ENCODE measurements around the gene CXCR2. TPM values are rescaled to one million over a fixed set of nuclear protein-coding genes. Genes with fewer than 3 reads are reported as not detected.

Gene CXCR2
- under 1 TPM in 3 of 4 donors, not detected in 1; 0.04 to 0.45 (median 0.07) TPM for polyA plus RNA-seq
- long read RNA-seq, donor 1: 0 reads
- long read RNA-seq, donor 2: 0 reads
- long read RNA-seq, donor 3: 0 reads
- long read RNA-seq, donor 4: 0 reads
- long read RNA-seq, donor 5: 0 reads
- long read RNA-seq, donor 6: 0 reads
- long read RNA-seq, donor 7: 0 reads
- long read RNA-seq, donor 8: 0 reads
- long read RNA-seq, donor 9: 0 reads
- long read RNA-seq, donor 10: 0 reads

DNA sequence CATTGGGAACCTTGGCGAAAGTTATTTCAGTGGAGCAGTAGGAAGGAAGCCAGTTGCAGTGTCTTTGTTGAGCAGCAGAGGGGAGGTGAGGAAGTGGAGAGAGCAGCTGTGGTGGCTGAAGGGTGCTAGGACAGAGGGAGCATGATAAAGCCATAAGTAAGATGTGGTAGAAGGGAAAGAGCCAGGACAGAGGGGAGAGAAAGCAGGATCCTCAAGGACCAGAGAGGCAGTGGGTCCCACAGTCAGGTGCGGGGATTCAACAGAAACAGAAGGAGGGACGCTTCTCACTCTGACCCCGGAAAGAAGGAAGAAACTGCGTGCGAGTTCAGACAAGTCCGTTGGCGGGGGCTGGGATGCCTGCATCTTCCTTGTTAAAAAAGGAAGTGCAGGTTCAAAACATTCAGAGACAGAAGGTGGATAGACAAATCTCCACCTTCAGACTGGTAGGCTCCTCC, at the start of gene CXCR2:
TSS of gene CXCR2 (plus strand) at position 403 of the 455 bp plus-strand sequence. CDS start 8,774 bp downstream, outside the sequence.
- 49 to 57% (median 51%) methylated on average over 8 of the region's 8 CpGs for WGBS, 3 donors
- Histone ChIP-seq H3K36me3 (ENCODE audit: control insufficient read depth in 3 of 3, insufficient read depth in 2 of 3, low read depth in 1 of 3, low read length in 3 of 3) (no peaks in the 10 kb centered on the region), H3K27ac (ENCODE audit: low read depth in 1 of 3, low read length in 2 of 3) (no peak within 1 kb of the TSS), H3K4me1 (ENCODE audit: control insufficient read depth in 3 of 3, insufficient read depth in 2 of 3, low read depth in 1 of 3, low read length in 2 of 3) (no peaks in the 10 kb centered on the region), H3K4me3 (ENCODE audit: low read depth in 1 of 3, low read length in 3 of 3) (no peak within 1 kb of the TSS), H3K9me3 (ENCODE audit: control insufficient read depth in 2 of 2, insufficient read depth in 1 of 2, low read depth in 1 of 2, low read length in 1 of 2) (peaks cover 0 to 3% of the 10 kb centered on the region in 2 donors), H3K27me3 (ENCODE audit: control insufficient read depth in 3 of 3, insufficient read depth in 3 of 3, low read length in 3 of 3) (peaks cover 0 to 6% (median 0%) of the 10 kb centered on the region in 3 donors)
- FAIRE-seq (no peak), DNase-seq (no peak)

DNA sequence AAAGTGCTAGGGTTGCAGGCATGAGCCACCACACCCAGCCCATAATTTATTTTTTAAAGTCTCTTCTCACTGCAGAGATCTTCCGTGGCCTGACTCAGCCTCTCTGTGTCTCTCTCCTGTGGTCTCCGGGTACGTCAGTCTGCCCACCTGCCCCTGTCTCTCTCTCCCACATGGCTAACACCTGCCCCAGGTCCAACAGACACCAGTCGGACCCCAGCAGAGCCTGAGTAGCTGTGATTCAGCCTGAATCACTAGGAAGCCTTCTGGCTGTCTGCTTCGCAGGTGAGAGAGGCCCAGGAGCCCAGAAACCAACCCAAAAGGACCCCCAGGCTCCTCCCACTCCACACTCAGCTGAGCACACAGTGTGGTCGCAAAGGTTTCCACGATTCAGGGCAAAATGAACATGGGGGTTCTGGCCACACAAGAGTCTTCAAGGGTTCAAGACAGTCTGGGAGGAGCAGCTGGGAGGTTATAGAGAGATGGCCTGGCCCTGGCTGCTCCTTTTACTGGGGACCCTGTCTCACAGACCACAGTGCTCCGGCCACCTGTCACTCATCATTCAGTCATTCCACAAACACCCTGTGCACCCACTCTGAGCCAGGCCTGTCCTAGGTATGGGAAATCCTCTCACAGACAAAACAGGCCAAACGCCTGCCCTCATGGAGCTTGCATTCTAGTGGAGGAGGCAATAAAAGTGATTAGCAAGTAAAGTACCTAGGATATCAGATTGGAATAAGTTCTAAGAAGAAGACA, 48.2 kb upstream of the CXCR2 start:
- Histone ChIP-seq H3K27ac (ENCODE audit: low read depth in 1 of 3, low read length in 2 of 3) (no peak overlapping the region), H3K4me3 (ENCODE audit: low read depth in 1 of 3, low read length in 3 of 3) (no peak overlapping the region), H3K9me3 (ENCODE audit: control insufficient read depth in 2 of 2, insufficient read depth in 1 of 2, low read depth in 1 of 2, low read length in 1 of 2) (no peaks in the 10 kb centered on the region), H3K4me1 (ENCODE audit: control insufficient read depth in 3 of 3, insufficient read depth in 2 of 3, low read depth in 1 of 3, low read length in 2 of 3) (no peaks in the 10 kb centered on the region), H3K36me3 (ENCODE audit: control insufficient read depth in 3 of 3, insufficient read depth in 2 of 3, low read depth in 1 of 3, low read length in 3 of 3) (no peaks in the 10 kb centered on the region), H3K27me3 (ENCODE audit: control insufficient read depth in 3 of 3, insufficient read depth in 3 of 3, low read length in 3 of 3) (peaks cover 0 to 2% (median 1%) of the 10 kb centered on the region in 3 donors)
- no peak for FAIRE-seq
- 78 to 87% (median 83%) methylated on average over 9 of the region's 9 CpGs for WGBS, 3 donors
- DNase-seq: no peak

DNA sequence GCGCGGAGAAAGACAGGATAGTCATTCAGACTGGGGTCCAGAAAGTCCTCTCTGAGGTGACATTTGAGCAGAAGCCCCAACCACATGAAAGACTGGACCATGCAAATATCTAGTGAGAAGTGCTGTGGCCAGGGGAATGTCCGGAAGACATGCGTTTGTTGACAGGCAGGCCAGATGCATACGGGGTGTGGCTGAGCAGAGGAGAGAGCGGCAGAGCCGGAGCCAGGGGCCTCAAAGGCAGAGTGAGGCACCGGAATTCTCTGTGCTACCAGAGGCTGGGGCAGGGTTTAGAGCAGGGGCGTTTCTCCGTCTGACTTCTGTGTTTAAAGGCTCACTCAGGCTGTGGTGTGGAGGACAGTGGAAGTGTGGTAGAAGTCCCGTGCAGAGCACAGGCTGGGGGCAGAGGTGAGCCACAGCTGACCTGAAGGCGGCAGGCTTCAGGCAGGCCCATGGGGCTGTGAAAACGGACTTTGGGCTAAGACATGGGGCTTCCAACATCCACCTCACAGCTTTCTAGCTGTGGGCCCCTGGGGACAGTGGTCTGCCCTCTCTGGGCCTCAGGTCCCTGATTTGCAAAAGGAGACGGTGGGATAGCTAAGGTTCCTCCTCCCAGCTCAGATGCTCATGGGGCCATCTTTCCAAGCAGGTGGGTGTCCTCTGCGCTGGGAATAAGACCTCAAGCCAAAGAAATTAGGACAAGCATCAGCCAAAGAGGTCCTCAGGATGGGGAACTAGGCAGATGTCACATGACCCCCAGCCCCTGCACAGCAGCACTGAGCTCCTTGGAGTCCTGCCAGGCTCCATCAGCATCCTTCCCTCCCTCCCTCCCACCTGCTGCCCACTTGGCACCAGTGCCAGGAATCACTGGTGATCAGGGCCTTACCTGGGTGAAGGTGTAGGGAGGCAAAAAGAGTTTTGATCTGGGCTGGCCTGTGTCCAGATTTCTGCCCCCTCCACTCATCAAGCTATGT, 45.6 kb upstream of the CXCR2 start:
- FAIRE-seq (no peak), DNase-seq (no peak)
- 54 to 55% (median 55%) methylated on average over 15 of the region's 15 CpGs for WGBS, 3 donors
- Histone ChIP-seq H3K9me3 (ENCODE audit: control insufficient read depth in 2 of 2, insufficient read depth in 1 of 2, low read depth in 1 of 2, low read length in 1 of 2) (no peaks in the 10 kb centered on the region), H3K4me3 (ENCODE audit: low read depth in 1 of 3, low read length in 3 of 3) (no peak overlapping the region), H3K36me3 (ENCODE audit: control insufficient read depth in 3 of 3, insufficient read depth in 2 of 3, low read depth in 1 of 3, low read length in 3 of 3) (no peaks in the 10 kb centered on the region), H3K27me3 (ENCODE audit: control insufficient read depth in 3 of 3, insufficient read depth in 3 of 3, low read length in 3 of 3) (peaks cover 0 to 2% (median 1%) of the 10 kb centered on the region in 3 donors), H3K27ac (ENCODE audit: low read depth in 1 of 3, low read length in 2 of 3) (no peak overlapping the region), H3K4me1 (ENCODE audit: control insufficient read depth in 3 of 3, insufficient read depth in 2 of 3, low read depth in 1 of 3, low read length in 2 of 3) (no peaks in the 10 kb centered on the region)

DNA sequence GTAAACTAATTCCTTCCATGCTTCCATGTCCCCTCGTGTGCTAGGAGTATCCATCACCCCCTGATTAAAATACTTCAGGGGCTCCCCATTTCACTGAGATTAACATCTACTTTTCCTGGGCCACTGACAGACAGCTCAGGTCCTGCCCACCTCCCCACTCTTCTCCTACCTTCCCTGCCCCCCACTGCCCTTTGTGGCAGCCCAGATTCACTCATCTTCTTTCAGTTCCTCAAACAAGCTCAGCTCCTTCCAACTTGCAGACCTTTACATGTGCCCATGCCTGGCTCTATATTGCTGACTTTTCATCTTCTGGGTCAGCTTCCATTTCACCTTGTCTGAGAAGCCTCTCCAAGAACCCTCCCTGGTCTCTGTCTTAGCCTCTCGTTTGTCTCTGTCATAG, 44.8 kb upstream of the CXCR2 start:
- Histone ChIP-seq H3K36me3 (ENCODE audit: control insufficient read depth in 3 of 3, insufficient read depth in 2 of 3, low read depth in 1 of 3, low read length in 3 of 3) (no peaks in the 10 kb centered on the region), H3K27ac (ENCODE audit: low read depth in 1 of 3, low read length in 2 of 3) (no peak overlapping the region), H3K9me3 (ENCODE audit: control insufficient read depth in 2 of 2, insufficient read depth in 1 of 2, low read depth in 1 of 2, low read length in 1 of 2) (no peaks in the 10 kb centered on the region), H3K4me1 (ENCODE audit: control insufficient read depth in 3 of 3, insufficient read depth in 2 of 3, low read depth in 1 of 3, low read length in 2 of 3) (no peaks in the 10 kb centered on the region), H3K27me3 (ENCODE audit: control insufficient read depth in 3 of 3, insufficient read depth in 3 of 3, low read length in 3 of 3) (peaks cover 0 to 2% (median 1%) of the 10 kb centered on the region in 3 donors), H3K4me3 (ENCODE audit: low read depth in 1 of 3, low read length in 3 of 3) (no peak overlapping the region)
- no peak for DNase-seq
- WGBS, 3 donors: 42 to 73% (median 71%) methylated on average over 2 of the region's 2 CpGs
- FAIRE-seq: no peak

DNA sequence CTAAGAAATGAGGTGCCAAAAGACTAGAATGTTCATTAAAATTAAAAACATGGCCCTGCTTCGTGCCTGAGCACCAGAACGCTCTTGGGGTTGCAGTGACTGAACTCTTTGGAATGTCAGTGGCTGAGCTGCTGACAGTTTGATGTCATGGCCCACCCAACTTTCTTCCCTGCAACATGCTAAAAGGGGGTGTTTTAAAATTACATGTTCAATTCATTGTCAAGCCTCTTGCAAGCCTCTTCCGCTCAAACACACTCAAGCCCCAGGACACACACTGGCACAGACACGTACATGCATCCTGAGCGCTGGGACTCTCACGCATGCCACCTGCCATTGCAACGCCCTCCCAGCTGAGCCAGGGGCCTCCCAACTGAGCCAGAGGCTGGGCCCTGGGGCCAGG, 44.1 kb upstream of the CXCR2 start:
- WGBS, 3 donors: 79 to 86% (median 83%) methylated on average over 7 of the region's 7 CpGs
- peaks cover 0 to 2% (median 1%) of the 10 kb centered on the region in 3 donors for H3K27me3 ChIP-seq (ENCODE audit: control insufficient read depth in 3 of 3, insufficient read depth in 3 of 3, low read length in 3 of 3)
- peaks cover 0 to 3% of the 10 kb centered on the region in 2 donors for H3K9me3 ChIP-seq (ENCODE audit: control insufficient read depth in 2 of 2, insufficient read depth in 1 of 2, low read depth in 1 of 2, low read length in 1 of 2)
- DNase-seq (no peak), FAIRE-seq (no peak)
- no peaks in the 10 kb centered on the region for H3K36me3 ChIP-seq (ENCODE audit: control insufficient read depth in 3 of 3, insufficient read depth in 2 of 3, low read depth in 1 of 3, low read length in 3 of 3)
- H3K4me3 ChIP-seq (ENCODE audit: low read depth in 1 of 3, low read length in 3 of 3): no peak overlapping the region
- H3K4me1 ChIP-seq (ENCODE audit: control insufficient read depth in 3 of 3, insufficient read depth in 2 of 3, low read depth in 1 of 3, low read length in 2 of 3): no peaks in the 10 kb centered on the region
- H3K27ac ChIP-seq (ENCODE audit: low read depth in 1 of 3, low read length in 2 of 3): no peak overlapping the region

DNA sequence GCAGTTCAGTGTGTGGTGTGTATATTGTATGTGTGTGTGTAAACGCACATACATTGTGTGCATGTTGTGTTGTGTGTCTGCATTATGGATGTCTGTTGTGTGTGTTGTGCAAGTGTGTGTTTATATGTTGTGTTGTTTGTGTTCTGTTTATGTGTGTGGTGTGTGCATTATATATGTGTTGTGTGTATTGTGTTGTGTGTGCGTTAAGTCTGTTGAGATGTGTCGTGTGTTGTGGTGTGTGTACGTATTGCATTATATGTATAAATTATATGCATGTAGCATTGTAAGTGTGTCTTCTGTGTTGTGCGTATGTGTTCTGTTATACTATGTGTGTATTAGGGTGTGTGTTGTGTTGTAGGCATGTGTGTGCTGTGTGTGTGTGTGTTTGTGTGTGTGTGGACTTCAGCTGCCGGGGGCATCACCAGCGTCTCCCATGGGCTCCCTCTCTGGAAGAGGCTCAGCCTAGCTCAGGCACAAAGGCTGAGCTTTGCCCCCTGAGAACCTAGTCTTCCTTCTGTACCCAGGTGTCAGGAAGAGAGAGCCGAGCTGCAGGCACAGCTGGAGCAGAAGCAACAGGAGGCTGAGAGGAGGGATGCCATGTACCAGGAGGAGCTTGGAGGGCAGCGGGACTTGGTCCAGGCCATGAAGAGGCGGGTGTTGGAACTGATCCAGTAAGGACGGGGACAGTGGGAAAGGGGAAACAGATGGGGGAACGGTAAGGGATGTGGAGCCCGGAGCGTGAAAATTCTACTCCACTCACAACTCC, 43.1 kb upstream of the CXCR2 start:
- no peak overlapping the region for H3K4me3 ChIP-seq (ENCODE audit: low read depth in 1 of 3, low read length in 3 of 3)
- H3K36me3 ChIP-seq (ENCODE audit: control insufficient read depth in 3 of 3, insufficient read depth in 2 of 3, low read depth in 1 of 3, low read length in 3 of 3): no peaks in the 10 kb centered on the region
- peaks cover 0 to 2% (median 1%) of the 10 kb centered on the region in 3 donors for H3K27me3 ChIP-seq (ENCODE audit: control insufficient read depth in 3 of 3, insufficient read depth in 3 of 3, low read length in 3 of 3)
- no peak for FAIRE-seq
- H3K9me3 ChIP-seq (ENCODE audit: control insufficient read depth in 2 of 2, insufficient read depth in 1 of 2, low read depth in 1 of 2, low read length in 1 of 2): peaks cover 0 to 3% of the 10 kb centered on the region in 2 donors
- H3K4me1 ChIP-seq (ENCODE audit: control insufficient read depth in 3 of 3, insufficient read depth in 2 of 3, low read depth in 1 of 3, low read length in 2 of 3): no peaks in the 10 kb centered on the region
- no peak for DNase-seq
- H3K27ac ChIP-seq (ENCODE audit: low read depth in 1 of 3, low read length in 2 of 3): no peak overlapping the region
- WGBS, 3 donors: 64 to 68% (median 65%) methylated on average over 14 of the region's 14 CpGs

DNA sequence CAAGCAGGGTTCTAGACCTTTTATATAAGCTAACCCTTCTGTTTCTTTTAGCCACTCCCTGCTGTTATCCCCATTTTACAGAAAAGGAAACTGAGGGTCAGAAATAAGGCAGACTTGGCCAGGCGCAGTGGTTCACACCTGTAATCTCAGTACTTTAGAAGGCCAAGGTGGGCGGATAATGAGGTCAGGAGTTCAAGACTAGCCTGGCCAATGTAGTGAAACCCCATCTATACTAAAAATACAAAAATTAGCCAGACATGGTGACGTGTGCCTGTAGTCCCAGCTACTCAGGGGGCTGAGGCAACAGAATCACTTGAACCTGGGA, 42.5 kb upstream of the CXCR2 start:
- DNase-seq (no peak), FAIRE-seq (no peak)
- Histone ChIP-seq H3K27ac (ENCODE audit: low read depth in 1 of 3, low read length in 2 of 3) (no peak overlapping the region), H3K4me3 (ENCODE audit: low read depth in 1 of 3, low read length in 3 of 3) (no peak overlapping the region), H3K4me1 (ENCODE audit: control insufficient read depth in 3 of 3, insufficient read depth in 2 of 3, low read depth in 1 of 3, low read length in 2 of 3) (no peaks in the 10 kb centered on the region), H3K9me3 (ENCODE audit: control insufficient read depth in 2 of 2, insufficient read depth in 1 of 2, low read depth in 1 of 2, low read length in 1 of 2) (peaks cover 0 to 3% of the 10 kb centered on the region in 2 donors), H3K27me3 (ENCODE audit: control insufficient read depth in 3 of 3, insufficient read depth in 3 of 3, low read length in 3 of 3) (peaks cover 0 to under 1% (median 0%) of the 10 kb centered on the region in 3 donors), H3K36me3 (ENCODE audit: control insufficient read depth in 3 of 3, insufficient read depth in 2 of 3, low read depth in 1 of 3, low read length in 3 of 3) (no peaks in the 10 kb centered on the region)
- WGBS, 3 donors: 61 to 79% (median 75%) methylated on average over 3 of the region's 3 CpGs

Data from small intestine (tissue), 16 donors.